NB4 (cell line): ENCODE measurements around the gene CLEC1A.

ENCODE experiments used
- DNase-seq: peaks from one replicate; pipeline ENCODE4 v3.0.0; 2010; ENCODE audit warnings: low read depth
- H3K4me3 ChIP-seq: one replicate; pipeline ENCODE4 v1.5.1; 2011; ENCODE audit warnings: mild to moderate bottlenecking, low read depth, low read length, moderate library complexity
- CTCF ChIP-seq: IDR thresholded peaks from one replicate; pipeline ENCODE4 v1.5.1; 2012; ENCODE audit warnings: low read depth, low read length
- MAX ChIP-seq: IDR thresholded peaks from 2 replicates; pipeline ENCODE4 v1.6.1; 2011; ENCODE audit warnings: low read depth, low read length
- MYC ChIP-seq: IDR thresholded peaks from 2 replicates; pipeline ENCODE4 v1.6.1; 2011; ENCODE audit warnings: low read depth, low read length
- POLR2A ChIP-seq: IDR thresholded peaks from 2 replicates; pipeline ENCODE4 v1.6.1; 2011; ENCODE audit warnings: mild to moderate bottlenecking; ENCODE audit not compliant: insufficient read length; ENCODE audit errors: extremely low read depth

CLEC1A gene

GRCh38 chr12:10113075-10113474 is 14.3 kb upstream of the CLEC1A start:
- TF ChIP-seq MAX (no peak), POLR2A (no peak), CTCF (no peak), MYC (no peak)
- H3K4me3 ChIP-seq: no peak overlapping the region
- no peak for DNase-seq

- no peak for DNase-seq
- TF ChIP-seq POLR2A (no peak), CTCF (no peak), MAX (no peak), MYC (no peak)
- no peak overlapping the region for H3K4me3 ChIP-seq
Observed at GRCh38 chr12:10111451-10111850, 12.7 kb upstream of the CLEC1A start.

GRCh38 chr12:10110256-10110844 is 11.6 kb upstream of the CLEC1A start:
- TF ChIP-seq MAX: no peak
- TF ChIP-seq POLR2A: no peak
- no peak for TF ChIP-seq MYC
- TF ChIP-seq CTCF: no peak
- no peak for DNase-seq
- no peak overlapping the region for H3K4me3 ChIP-seq

- DNase-seq: no peak
- no peak overlapping the region for H3K4me3 ChIP-seq
Observed at GRCh38 chr12:10102322-10102721, 3.5 kb upstream of the CLEC1A start.

GRCh38 chr12:10101648-10102220 is 2.9 kb upstream of the CLEC1A start:
- H3K4me3 ChIP-seq: no peak overlapping the region
- TF ChIP-seq POLR2A (no peak), CTCF (no peak), MYC (no peak), MAX (no peak)
- DNase-seq: no peak

More at GRCh38 chr12:10102322-10102721, 3.5 kb upstream of the CLEC1A start:
- TF ChIP-seq MYC (no peak), MAX (no peak), POLR2A (no peak), CTCF (no peak)
